GM21447 (cell line): ENCODE measurements around the gene KIF13A.
"Not testable (repeated sequence)": the region's sequence is repeated elsewhere in the genome, so short reads cannot be mapped to it uniquely, and the experiment has no call there.

Source experiments
- ATAC-seq: cut with Tn5 transposase; IDR thresholded peaks from one replicate; pipeline ENCODE4 v1.9.1; 2021; ENCODE audit not compliant: unreplicated experiment

Gene KIF13A

DNA sequence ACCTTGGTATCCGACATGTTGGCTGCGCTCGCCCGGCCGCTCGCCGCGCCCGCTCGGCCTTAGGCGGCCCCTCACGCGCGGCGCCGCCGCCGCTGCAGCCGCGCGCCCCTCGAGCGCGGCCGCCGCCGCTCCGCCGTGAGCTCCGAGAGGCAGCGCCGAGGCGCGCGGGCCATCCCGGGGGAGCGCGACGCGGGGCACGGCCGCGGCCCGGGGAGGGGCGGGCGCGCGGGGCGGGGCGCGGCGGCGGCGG lies at the start of gene KIF13A:
Gene KIF13A, minus strand, starts transcription at position 189 of the 250 bp plus-strand sequence. Its CDS starts 172 bp downstream, at position 17.
- no peak for ATAC-seq

DNA sequence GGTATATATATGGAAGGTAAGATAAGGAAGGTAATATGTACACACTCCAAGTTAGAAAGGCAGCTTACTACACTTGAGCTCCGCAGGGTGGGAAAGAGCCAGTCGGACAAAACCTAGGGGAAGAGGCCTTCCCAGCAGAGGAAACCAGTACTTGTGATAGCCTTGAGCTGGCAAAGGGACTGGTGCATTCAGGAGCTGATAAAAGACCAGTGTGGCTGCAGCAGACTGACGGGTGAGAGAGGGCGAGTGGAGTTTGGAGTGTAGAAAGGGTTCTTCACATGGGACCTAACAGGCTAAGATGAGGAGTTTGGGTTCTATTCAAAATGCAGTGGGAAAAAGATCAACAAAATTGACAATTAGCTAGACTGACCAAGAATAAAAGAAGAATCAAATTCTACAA lies 49.3 kb upstream of the KIF13A start:
- ATAC-seq: no peak

DNA sequence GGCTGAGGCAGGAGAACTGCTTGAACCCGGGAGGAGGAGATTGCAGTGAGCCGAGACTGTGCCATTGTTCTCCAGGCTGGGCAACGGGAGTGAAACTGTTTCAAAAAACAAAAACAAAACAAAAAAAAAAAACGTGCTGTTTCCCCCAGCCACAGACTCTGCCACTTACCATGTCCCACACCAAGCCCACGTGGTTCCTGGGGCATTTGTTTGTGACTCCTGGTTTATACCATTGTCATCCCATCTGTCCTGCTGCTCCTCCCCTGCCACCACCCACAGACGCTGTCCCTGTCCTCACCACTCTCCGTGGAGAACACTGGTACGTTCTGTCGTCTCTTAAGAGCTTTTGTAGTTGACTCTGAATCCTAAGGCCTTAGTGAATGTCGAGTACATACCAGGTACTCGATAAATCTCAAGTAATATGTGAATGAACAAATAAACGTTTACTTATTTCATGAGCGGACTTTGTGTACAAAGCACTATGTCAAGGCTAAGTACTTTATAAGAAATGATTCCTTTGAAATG lies 48.0 kb upstream of the KIF13A start:
- no peak for ATAC-seq

DNA sequence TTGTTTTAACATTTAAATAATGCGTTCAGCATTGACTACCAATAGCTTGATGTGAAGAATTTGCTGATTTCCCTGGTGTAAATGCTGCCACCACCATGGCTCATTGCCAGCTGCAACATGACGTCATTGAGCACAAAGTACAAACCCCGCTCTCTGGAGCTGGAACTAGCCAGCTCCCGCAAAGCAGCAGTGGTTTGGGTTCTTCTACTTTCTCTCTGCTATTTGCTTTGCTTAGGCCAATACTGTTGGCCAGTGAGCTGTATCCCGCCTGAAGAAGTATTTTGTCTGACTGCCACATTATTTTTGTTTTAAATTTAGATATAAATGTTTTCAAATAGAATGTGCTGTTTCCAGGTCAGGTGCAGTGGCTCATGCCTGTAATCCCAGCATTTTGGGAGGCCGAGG lies 47.4 kb upstream of the KIF13A start:
- ATAC-seq: no peak

DNA sequence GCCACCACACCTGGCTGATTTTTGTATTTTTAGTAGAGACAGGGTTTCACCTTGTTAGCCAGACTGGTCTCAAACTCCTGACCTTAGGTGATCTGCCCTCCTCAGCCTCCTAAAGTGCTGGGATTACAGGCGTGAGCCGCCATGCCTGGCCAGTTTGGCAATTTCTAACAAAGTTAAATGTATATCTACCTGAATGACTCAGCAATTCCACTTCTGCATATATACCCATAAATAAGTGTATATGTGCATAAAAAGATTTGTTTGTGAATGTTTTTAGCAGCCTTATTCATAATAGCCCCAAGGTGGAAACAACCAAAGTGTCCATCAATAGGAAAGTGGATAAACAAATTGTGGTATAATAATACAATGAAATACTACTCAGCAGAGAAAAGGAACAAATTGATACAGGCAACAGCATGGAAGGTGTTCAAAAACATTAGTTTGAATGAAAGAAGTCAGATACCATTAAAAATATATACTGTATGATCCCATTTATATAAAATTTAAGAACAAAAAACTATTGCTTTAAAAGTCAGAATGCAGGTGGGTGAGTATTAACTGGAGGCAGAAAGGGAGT lies 44.3 kb upstream of the KIF13A start:
- no peak for ATAC-seq

DNA sequence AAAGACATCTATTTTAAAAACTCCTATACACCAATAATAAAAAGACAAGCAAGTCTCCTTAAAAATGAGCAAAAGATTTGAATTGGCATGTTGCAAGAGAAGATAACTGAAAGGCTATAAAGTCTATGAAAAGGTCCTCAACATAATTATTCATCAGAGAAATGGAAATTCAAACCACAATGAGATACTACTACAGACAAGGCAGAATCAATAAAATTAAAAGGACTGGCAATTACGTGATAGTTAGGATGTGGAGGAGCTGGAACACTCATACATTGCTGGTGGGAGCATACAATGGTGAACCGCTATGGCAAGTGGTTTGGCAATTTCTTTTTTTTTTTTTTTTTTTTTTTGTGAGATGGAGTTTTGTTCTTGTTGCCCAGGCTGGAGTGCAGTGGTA lies 43.8 kb upstream of the KIF13A start:
- no peak for ATAC-seq

DNA sequence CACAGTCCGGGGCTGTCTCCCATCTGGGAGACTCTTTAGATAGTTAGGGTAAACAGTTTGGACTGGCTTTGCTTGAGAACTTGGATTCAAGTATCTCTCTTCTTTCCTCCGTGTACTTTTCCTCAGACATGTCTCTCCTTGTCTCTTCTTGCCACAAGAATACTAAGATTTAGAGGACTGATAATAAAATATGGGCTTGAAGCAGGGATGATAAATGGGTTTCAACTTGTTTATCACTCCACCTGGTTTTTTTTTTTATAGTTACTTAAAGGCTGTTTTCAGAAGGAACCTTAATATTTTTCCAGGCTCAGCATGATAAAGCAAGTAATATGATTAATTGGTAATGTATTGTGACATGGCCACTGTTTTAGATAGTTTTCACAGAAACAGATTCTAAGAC lies 40.9 kb upstream of the KIF13A start:
- no peak for ATAC-seq

DNA sequence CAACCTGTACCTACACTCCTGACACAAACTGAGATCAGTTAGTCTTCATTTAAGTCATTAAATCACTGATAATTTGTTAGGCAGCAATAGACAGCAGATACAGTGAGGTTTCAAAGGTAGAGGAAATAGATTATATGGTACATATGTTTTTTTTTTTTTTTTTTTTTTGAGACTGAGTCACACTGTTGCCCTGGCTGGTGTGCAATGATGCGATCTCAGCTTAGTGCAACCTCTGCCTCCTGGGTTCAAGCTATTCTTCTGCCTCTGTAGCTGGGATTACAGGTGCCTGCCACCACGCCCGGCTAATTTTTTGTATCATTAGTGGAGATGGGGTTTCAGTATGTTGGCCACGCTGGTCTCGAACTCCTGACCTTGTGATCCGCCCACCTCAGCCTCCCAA lies 38.2 kb upstream of the KIF13A start:
- no peak for ATAC-seq

DNA sequence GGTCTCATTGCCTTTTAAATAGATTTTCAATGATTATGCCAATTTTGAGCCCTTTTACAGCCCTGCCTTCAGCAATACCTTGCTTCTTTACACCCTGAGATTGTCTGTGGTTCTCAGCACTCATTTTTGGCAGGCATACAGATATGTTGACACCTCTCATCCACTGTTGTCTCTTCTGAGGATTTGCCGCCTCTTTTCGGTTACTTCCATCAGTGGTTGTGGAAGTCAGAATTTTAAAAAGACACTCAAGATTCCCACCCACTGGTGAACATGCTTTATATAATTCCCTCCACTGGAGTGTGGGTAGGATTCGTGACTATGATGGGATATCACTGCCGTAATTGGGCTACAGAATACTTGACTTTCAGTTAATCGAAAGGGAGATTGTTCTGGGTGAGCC lies 37.4 kb upstream of the KIF13A start:
- ATAC-seq: no peak

DNA sequence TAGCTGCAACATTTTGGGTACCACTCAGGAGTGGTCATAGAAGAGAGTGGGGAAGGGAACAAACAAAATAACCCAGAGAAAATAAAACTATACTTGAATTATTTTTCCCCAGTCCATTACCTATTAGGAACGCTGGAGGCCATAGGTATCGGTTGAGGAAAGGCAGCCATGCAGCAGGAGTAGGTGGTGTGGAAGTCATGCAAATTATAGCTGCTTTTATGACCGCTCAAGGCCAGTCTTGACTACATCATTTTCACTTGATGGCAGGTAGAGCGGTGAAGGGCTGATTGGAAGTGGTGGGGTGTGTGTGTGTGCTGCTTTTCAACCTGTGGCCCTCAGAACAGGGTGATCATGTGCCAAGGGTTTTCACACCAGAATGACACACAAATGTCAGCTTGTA lies 36.5 kb upstream of the KIF13A start:
- ATAC-seq: no peak

DNA sequence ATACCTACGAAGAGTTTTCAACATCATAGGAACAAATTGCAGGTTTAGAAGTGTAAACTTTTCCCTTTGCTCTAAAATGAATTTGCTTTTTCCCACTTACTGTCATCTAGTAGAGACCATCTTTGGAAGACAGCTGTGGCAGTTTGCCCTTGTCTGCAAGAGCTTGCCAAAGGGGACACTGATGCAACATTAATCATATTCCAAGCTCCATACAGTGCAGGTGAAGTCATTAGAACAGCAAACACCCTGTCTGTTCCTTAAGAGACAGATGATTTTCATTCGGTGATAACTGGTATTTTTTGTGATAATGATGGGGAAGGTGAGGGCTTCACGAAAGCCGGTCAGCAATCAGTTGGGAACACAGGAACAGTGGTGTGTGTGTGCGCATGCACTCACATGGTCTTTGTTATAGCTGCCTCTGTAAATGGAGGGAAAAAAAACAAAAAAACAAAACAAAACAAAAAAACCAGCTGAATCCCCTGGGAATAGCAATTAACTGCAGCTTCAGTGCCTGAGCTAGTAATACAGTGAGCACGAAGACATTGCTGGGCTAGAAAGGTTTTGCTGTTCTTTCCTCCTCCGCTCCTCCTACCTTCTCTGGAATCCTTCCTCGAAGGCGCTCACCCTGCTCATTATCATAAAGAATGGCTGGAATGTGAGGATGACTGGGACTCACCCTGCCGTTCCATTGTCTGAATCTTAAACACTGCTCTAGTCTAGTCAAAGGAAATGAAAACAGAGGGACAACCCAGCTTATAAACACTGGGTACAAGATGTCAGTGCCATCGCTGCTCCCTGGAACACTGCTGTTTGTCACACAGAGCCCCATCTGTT lies 35.2 kb upstream of the KIF13A start:
- no peak for ATAC-seq

DNA sequence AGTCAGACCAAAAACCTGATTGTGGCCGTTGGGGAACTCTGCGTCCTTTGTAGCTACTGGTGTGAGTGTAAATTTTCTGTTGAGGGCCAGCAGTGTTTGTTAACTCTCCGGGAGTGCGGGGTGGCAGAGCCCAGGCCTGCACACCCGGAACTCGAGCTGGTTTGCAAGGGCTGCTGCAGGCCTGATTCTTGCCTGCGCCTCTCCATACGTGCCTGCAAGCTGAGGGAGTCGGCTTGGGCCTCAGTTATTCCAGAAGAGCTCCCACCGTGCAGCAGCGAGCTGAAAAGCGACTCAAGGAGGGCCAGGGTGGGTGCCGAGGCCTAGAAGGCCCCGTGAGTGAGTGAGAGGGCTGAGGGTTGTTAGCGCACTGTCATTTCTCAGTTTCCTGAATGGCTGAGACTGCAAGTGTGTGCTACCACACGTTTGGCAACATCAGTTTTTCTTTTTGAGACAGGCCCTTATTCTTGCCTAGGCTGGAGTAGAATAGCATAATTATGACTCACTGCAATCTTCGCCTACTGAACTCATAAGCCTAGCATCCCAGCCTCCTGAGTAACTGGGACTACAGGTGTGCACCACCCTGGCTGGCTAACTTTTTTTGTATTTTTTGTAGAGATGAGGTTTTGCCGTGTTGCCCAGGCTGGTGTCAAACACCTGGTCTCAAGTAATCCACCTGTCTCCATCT lies 33.9 kb upstream of the KIF13A start:
- ATAC-seq: no peak

DNA sequence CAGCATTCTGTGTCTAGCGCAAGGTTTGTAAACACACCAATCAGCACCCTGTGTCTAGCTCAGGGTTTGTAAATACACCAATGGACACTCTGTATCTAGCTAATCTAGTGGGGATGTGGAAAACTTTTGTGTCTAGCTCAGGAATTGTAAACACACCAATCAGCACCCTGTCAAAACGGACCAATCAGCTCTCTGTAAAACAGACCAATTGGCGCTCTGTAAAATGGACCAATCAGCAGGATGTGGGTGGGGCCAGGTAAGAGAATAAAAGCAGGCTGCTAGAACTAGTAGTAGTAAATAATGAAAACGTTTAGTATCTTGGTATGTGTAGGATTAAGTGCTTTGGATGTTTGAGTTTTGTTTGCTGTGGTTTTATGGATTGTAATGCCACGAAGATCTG lies 33.1 kb upstream of the KIF13A start:
- ATAC-seq: not testable (repeated sequence)

DNA sequence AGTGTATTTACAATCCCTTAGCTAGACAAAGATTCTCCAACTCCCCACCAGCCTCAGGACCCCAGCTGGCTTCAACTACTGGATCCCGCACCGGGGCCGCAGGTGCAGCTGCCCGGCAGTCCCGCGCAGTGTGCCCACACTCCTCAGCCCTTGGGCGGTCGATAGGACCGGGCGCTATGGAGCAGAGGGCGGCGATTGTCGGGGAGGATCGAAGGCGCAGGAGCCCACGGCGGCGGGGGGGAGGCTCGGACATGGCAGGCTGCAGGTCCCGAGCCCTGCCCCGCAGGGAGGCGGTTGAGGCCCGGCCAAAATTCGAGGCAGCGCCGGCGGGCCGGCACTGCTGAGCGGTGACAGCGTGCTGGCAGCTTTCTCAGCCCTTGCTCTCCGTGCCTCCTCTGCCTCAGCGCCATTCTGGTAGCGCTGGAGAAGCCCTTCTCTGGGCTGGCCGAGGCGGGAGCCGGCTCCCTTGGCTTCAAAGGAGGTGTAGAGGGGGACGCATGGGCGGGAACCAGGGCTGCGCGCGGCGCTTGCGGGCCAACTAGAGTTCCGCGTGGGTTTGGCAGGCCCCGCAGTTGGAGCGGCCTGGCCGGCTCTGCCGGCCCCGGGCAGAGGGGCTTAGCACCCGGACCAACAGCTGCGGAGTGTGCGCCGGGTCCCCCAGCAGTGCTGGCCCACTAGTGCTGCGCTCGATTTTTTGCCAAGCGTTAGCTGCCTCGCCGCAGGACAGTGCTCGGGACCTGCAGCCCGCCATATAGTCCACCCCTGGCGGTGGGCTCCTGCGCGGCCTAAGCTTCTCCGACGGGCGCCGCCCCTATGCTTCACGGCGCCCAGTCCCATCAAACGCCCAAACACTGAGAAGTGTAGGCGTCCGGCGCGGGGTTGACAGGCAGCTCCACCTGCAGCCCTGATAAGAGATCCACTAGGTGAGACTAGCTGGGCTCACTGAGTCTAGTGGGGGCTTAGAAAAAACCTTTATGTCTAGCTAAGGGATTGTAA lies 32.4 kb upstream of the KIF13A start:
- no peak for ATAC-seq

DNA sequence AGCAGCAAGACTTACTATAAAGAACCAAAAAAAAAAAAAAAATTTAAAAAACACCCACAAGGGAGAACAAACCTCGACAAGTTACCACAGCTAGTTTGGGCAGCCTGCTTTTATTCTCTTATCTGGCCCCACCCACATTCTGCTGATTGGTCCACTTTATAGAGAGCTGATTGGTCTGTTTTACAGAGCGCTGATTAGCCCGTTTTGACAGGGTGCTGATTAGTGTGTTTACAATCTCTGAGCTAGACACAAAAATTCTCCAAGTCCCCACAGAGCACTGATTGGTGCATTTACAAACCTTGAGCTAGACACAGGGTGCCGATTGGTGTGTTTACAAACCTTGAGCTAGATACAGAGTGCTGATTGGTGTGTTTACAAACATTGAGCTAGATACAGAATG lies 31.7 kb upstream of the KIF13A start:
- ATAC-seq: not testable (repeated sequence)

DNA sequence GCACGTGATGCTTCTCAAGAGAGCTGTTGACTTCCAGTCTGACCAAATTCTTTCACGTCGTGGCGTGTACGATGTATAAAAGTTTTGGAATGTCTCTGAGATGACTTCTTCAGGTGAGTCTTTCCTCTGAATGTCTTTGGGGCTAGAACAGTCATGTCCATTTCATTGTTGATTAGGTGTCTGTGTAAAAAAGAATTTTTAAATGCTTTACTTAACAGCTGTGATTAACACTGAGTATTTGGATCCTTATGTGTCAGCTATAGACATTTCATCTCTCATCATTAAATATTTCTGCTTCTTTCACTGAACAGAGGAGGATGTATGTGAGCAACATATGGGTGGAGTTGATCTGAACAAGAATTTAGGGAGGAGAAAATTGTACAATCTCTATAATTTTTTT lies 29.3 kb upstream of the KIF13A start:
- no peak for ATAC-seq

DNA sequence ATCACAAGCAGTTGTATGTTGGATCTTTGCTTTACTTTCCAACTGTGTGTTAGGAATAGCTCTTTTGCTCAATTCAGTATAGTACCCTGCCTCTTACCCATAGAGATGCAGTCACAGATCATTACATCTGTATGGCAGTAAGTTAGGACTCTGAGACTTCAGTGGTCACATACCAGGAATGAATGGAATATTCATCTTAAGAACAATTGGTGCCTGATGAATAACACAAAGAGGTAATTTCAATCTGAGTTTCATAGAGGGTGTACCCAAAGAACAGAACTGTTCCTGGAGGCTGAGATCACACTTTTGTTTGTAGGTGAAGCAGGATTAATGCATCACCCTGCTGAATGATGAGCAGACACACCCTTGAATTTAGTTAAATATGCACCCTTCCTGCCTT lies 28.7 kb upstream of the KIF13A start:
- ATAC-seq: no peak

DNA sequence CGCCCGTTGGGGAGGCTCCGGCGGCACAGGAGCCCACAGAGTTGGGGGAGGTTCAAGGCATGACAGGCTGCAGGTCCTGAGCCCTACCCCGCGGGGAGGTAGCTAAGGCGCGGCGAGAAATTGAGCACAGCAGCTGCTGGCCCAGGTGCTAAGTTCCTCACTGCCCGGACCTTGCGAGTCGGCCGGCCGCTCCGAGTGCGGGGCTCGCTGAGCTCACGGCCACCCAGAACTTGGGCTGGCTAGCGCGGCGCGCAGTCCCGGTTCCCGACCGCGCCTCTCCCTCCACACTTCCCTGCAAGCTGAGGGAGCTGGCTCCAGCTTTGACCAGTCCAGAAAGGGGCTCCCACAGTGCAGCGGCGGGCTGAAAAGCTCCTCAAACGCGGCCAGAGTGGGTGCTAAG lies 23.9 kb upstream of the KIF13A start:
- ATAC-seq: no peak

DNA sequence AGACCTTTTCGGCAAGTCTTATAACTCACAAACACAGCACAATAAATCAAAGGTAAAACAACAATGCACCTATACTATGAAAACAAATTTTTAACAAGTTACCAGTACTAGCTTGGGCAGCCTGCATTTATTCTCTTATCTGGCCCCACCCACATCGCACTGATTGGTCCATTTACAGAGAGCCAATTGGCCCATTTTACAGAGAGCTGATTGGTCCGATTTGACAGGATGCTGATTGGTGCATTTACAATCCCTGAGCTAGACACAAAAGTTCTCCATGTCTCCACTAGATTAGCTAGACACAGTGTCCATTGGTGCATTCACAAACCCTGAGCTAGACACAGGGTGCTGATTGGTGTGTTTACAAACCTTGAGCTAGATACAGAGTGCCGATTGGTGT lies 23.1 kb upstream of the KIF13A start:
- not testable (repeated sequence) for ATAC-seq

DNA sequence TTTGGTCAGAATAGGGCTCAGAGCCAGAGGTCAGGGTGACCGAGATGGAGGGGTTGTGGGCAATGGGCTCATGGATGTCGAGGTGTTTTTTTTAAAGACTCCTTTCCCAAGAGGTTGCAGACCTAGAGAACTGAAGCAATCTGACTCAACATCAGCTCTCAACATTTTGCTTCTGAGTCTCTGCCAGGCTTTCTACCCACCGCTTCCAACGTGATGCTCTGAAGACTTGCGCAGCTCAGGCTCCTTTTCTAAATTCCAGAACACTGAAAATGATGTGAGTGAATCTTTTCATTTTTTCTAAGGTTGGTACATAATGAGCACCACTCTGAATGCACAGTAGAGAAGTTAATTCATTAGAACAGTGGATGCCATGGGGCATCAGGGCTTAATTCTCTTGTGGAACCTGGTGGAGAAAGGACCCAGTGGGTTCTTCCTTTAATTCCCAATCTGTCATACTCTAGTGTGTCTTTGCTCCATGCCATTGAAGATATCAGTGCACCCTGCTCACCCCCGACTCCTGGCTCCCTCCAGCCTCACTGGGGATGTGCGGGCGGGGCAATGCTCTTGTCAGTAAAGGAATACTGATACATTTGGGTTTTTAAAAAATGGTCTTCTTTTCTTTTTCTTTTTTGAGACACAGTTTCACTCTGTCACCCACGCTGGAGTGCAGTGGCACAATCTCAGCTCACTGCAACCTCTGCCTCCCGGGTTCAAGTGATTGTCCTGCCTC lies 17.0 kb upstream of the KIF13A start:
- no peak for ATAC-seq
